Muscle layer of colon (tissue), 2 donors: ENCODE results near the gene FOXO3B.
"Not testable (repeated sequence)": the region's sequence is repeated elsewhere in the genome, so short reads cannot be mapped to it uniquely, and the experiment has no call there.

ENCODE experiments used
- H3K27ac ChIP-seq: one replicate; pipeline ENCODE4 v1.7.0; 2013; ENCODE audit warnings: low read depth, mild to moderate bottlenecking, low read length, moderate library complexity
- H3K27me3 ChIP-seq, 2 donors: one replicate each; pipeline ENCODE4 v1.7.0; 2013; ENCODE audit warnings: low read length in 2 of 2, mild to moderate bottlenecking in 2 of 2; ENCODE audit not compliant: insufficient read depth in 2 of 2, control insufficient read depth in 1 of 2
- H3K36me3 ChIP-seq: one replicate; pipeline ENCODE4 v1.7.0; 2013; ENCODE audit warnings: mild to moderate bottlenecking, low read length; ENCODE audit not compliant: insufficient read depth
- H3K4me1 ChIP-seq: one replicate; pipeline ENCODE4 v1.7.0; 2013; ENCODE audit warnings: mild to moderate bottlenecking, low read length; ENCODE audit not compliant: insufficient read depth
- H3K4me3 ChIP-seq, 2 donors: one replicate each; pipeline ENCODE4 v1.7.0; 2013; ENCODE audit warnings: low read length in 2 of 2, low read depth in 1 of 2, mild to moderate bottlenecking in 1 of 2, moderate library complexity in 1 of 2
- H3K9ac ChIP-seq: one replicate; pipeline ENCODE4 v1.7.0; 2013; ENCODE audit warnings: low read length
- H3K9me3 ChIP-seq: one replicate; pipeline ENCODE4 v1.7.0; 2013; ENCODE audit warnings: mild to moderate bottlenecking, low read length
- donor health status: abdominal sarcoma.
- donor health status: Adenocarcinoma of cecum.

FOXO3B gene

DNA sequence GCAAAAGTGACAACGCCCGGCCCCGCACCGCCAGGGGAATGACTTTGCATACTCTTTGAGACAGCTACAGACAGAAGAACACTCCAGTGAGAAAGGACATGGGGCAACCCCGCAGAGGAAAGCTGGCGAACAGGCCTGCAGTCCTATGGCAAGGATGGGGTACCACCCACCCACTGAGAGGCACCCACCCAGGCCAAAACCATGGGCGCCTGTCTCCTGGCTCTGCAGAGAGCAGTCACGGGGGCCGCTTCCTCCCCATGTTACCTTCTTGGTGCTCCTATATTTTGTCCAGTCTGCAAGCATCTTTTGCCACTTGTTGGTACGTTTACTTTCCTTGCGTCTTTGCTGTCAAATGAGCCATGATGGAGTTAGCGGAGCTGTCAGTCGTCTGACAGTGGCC, 43.8 kb downstream of the FOXO3B start:
- not testable (repeated sequence) for H3K36me3 ChIP-seq, H3K9me3 ChIP-seq, H3K4me3 ChIP-seq, H3K9ac ChIP-seq, H3K4me1 ChIP-seq, H3K27me3 ChIP-seq, H3K27ac ChIP-seq

DNA sequence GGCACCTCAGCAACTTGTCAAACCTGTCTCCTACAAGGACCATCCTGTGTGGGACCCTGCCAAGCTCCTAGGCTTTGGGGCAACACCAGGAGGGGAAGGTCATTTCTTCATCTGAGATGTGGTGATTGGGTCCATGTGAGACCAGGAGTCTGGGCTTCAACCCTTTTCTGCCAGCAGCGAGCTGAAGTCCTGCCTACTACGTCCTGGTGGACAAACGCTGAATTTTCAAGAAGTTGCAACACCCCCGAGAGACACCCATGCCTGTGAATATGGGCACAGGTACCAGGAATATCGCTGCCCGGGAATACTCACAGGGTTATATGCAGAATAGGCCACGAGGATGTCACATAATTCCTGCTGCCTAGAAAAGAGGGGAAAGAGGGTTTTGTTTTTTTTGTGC, 45.9 kb downstream of the FOXO3B start:
- H3K9ac ChIP-seq = not testable (repeated sequence)

DNA sequence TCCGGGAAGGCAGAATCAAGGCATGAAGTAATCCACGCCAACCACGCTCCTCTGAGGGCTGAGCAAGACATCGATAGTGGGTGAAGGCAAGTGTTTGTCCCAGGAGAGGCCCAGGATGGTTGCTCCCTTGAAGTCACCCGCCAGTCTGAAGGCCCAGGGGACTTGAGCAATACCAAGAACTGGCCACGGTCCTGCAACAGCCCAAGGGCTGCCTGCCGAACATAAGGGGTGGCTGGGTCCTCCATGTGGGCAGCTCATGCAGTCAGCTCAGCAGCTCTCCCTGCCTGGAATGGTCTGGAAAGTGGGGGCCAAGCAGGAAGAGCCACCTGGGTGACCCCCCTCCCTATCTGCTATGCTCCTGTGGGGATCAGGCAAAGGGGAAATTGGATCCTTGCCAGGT, 46.3 kb downstream of the FOXO3B start:
- H3K27ac ChIP-seq, H3K9ac ChIP-seq, H3K4me3 ChIP-seq, H3K4me1 ChIP-seq, H3K27me3 ChIP-seq, H3K36me3 ChIP-seq, H3K9me3 ChIP-seq: not testable (repeated sequence)

More for the DNA sequence above, 45.9 kb downstream of the FOXO3B start:
- not testable (repeated sequence) for H3K27ac ChIP-seq, H3K4me3 ChIP-seq, H3K9me3 ChIP-seq, H3K36me3 ChIP-seq, H3K27me3 ChIP-seq, H3K4me1 ChIP-seq

DNA sequence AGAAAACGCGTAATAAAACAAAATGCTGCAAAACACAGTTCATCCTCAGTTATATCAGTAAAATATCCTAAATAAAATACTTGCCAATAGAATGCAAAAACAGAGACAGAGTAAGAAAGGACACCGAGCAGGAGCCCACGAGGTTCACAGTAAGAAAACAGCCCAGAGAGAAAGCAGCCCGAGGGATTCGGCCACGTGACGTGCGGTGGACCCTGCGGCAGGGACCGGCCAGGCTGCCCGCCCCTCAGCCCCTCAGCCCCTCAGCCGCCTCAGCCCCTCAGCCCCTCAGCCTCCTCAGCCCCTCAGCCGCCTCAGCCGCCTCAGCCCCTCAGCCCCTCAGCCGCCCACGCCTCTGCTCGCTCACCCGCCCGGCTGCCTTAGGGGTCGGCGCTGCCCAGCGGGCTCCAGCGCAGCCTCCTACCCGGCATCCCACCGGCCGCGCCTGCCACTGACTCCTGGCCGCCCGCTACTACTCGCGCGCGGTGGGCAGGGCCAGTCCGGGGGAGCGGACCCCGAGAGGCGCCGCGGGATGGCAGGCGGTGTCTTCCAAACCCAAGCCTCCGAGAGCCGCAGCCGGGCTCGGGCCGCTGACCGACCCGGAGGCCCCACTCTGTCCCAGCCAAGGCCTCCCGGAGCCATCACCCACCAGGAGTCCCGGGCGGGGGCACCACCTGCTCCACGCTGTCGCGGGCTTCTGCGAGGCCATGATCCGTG, 47.4 kb downstream of the FOXO3B start:
- H3K27me3 ChIP-seq = not testable (repeated sequence)

More for the DNA sequence above, 47.4 kb downstream of the FOXO3B start:
- H3K9ac ChIP-seq, H3K9me3 ChIP-seq, H3K4me1 ChIP-seq, H3K27ac ChIP-seq, H3K4me3 ChIP-seq, H3K36me3 ChIP-seq: not testable (repeated sequence)
